HepG2 (cell line): ENCODE data around the gene PYGL. TPM values are rescaled to one million over a fixed set of nuclear protein-coding genes. Genes with fewer than 3 reads are reported as not detected.

Experiments
- CAMTA2 ChIP-seq: sonication (generic); formaldehyde crosslinking; IDR thresholded peaks from 2 replicates; pipeline ENCODE4 v1.4.0; 2020; ENCODE audit warnings: mild to moderate bottlenecking, missing genetic modification reagents, borderline replicate concordance
- CHD2 ChIP-seq: IDR thresholded peaks from 2 replicates; pipeline ENCODE4 v1.6.1; 2011; ENCODE audit warnings: low read depth, low read length, improper control_type of control experiment
- CREBL2 ChIP-seq: sonication (generic); formaldehyde crosslinking; IDR thresholded peaks from 2 replicates; pipeline ENCODE4 v1.8.1; 2023; ENCODE audit warnings: missing genetic modification reagents, mild to moderate bottlenecking, borderline replicate concordance
- CSRNP1 ChIP-seq: sonication (generic); formaldehyde crosslinking; IDR thresholded peaks from 2 replicates; pipeline ENCODE4 v1.8.1; 2023; ENCODE audit warnings: mild to moderate bottlenecking, missing genetic modification reagents
- ELK4 ChIP-seq: sonication (generic); formaldehyde crosslinking; IDR thresholded peaks from 2 replicates; pipeline ENCODE4 v1.9.0; 2021; ENCODE audit warnings: missing genetic modification reagents, borderline replicate concordance
- JUN ChIP-seq: sonication (generic); formaldehyde crosslinking; IDR thresholded peaks from 2 replicates; pipeline ENCODE4 v1.4.0; 2020; ENCODE audit warnings: mild to moderate bottlenecking, missing genetic modification reagents
- MBD4 ChIP-seq: IDR thresholded peaks from 2 replicates; pipeline ENCODE4 v1.6.1; 2012; ENCODE audit warnings: low read length, inconsistent platforms, borderline replicate concordance
- NFYB ChIP-seq: sonication (generic); formaldehyde crosslinking; IDR thresholded peaks from 2 replicates; pipeline ENCODE4 v1.4.0; 2020; ENCODE audit warnings: missing genetic modification reagents
- RAD21 ChIP-seq: fragments of 450-650 bp; formaldehyde crosslinking; IDR thresholded peaks from 2 replicates; pipeline ENCODE4 v1.5.0; 2020; ENCODE audit warnings: mild to moderate bottlenecking
- REXO4 ChIP-seq: sonication (generic); formaldehyde crosslinking; IDR thresholded peaks from 2 replicates; pipeline ENCODE4 v1.8.0; 2022; ENCODE audit warnings: missing genetic modification reagents, mild to moderate bottlenecking, borderline replicate concordance
- RNF219 ChIP-seq: sonication (generic); formaldehyde crosslinking; IDR thresholded peaks from 2 replicates; pipeline ENCODE4 v1.5.0; 2020; ENCODE audit warnings: mild to moderate bottlenecking, missing genetic modification reagents
- TEAD2 ChIP-seq: sonication (generic); formaldehyde crosslinking; IDR thresholded peaks from 2 replicates; pipeline ENCODE4 v1.9.0; 2021; ENCODE audit warnings: missing genetic modification reagents
- TEF ChIP-seq: sonication (generic); formaldehyde crosslinking; IDR thresholded peaks from 2 replicates; pipeline ENCODE4 v1.5.0; 2020; ENCODE audit warnings: missing genetic modification reagents
- XRCC5 ChIP-seq: fragments of 200-400 bp; formaldehyde crosslinking; optimal IDR thresholded peaks from 2 replicates; pipeline ENCODE3; 2017; ENCODE audit warnings: mild to moderate bottlenecking, low read length
- ZBTB20 ChIP-seq: sonication (generic); formaldehyde crosslinking; IDR thresholded peaks from 2 replicates; pipeline ENCODE4 v1.8.1; 2023; ENCODE audit warnings: missing genetic modification reagents, low read depth, mild to moderate bottlenecking, borderline replicate concordance
- ZNF205 ChIP-seq: IDR thresholded peaks from 2 replicates; pipeline ENCODE4 v1.6.1; 2018; ENCODE audit warnings: missing biosample characterization, missing genetic modification reagents
- ZNF510 ChIP-seq: sonication (generic); formaldehyde crosslinking; IDR thresholded peaks from 2 replicates; pipeline ENCODE4 v1.4.0; 2020; ENCODE audit warnings: low read depth, mild to moderate bottlenecking, missing genetic modification reagents
- ZNF512 ChIP-seq: sonication (generic); formaldehyde crosslinking; IDR thresholded peaks from 2 replicates; pipeline ENCODE4 v1.4.0; 2020; ENCODE audit warnings: mild to moderate bottlenecking, missing genetic modification reagents
- ZNF691 ChIP-seq: sonication (generic); formaldehyde crosslinking; IDR thresholded peaks from 2 replicates; pipeline ENCODE4 v1.4.0; 2020; ENCODE audit warnings: missing genetic modification reagents, low read depth, mild to moderate bottlenecking, borderline replicate concordance
- polyA plus RNA-seq, 8 experiments: library from polyadenylated mRNA; depleted of rRNA in 3 of 8; stranded (reverse) in 7 of 8; unstranded in 1 of 8; fragments of >200 nt; fragmentation: Illumina TruSeq in 4 of 8; extraction: Trizol in 4 of 8; gene quantifications; 2 replicates each; pipeline versions ENCODE4 v1.2.1 to v1.2.3, GENCODE V29; 2011 to 2016; ENCODE audit warnings: low read depth in 4 of 8, missing spikeins in 1 of 8, mixed read lengths in 1 of 8; ENCODE audit not compliant: insufficient read depth in 1 of 8
- total RNA-seq, 5 experiments: library from RNA; depleted of rRNA; stranded (reverse); fragments of >200 nt; fragmentation: Illumina TruSeq; extraction: Trizol; gene quantifications; 2 replicates each; pipeline ENCODE4 v1.2.3, GENCODE V29; 2016; ENCODE audit warnings: low read depth in 1 of 5

PYGL gene
- total and polyA plus RNA-seq, 2 of the 13 experiments (the other 11 are each of a cell fraction or from before 2014, with no cell fraction given): 98.4 to 110 TPM

- TF ChIP-seq TEAD2 (no peak), JUN (CRISPR knock-in tag) (no peak), ZBTB20 (no peak; the same call in 1 of the 2 replicates), RAD21 (CRISPR knock-in tag) (no peak), MBD4 (peak; percentile 79; the same call in 1 of the 2 replicates), CREBL2 (no peak), ZNF205 (CRISPR knock-in tag) (no peak), RNF219 (CRISPR knock-in tag) (no peak), TEF (CRISPR knock-in tag) (0 out of 2 replicates have a peak, but pooled peaks have one; percentile 35), ZNF510 (CRISPR knock-in tag) (0 out of 2 replicates have a peak, but pooled peaks have one; percentile 47), CSRNP1 (CRISPR knock-in tag) (no peak), NFYB (CRISPR knock-in tag) (no peak), ZNF691 (CRISPR knock-in tag) (peak; percentile 57; the same call in 1 of the 2 replicates), XRCC5 (no peak), REXO4 (no peak), ELK4 (CRISPR knock-in tag) (no peak), ZNF512 (CRISPR knock-in tag) (no peak), CHD2 (no peak), CAMTA2 (CRISPR knock-in tag) (no peak)
Observed at GRCh38 chr14:50935126-50936015, 8.9 kb downstream of the PYGL start (continued).
